K562 (cell line): ENCODE results near the gene KIF24. TPM values are rescaled to one million over a fixed set of nuclear protein-coding genes. Genes with fewer than 3 reads are reported as not detected.

Experiments
- ATAC-seq: fragments of 200-7000 bp; cut with Tn5 transposase; 3 replicates; pipeline ENCODE4 v1.9.1; 2020; ENCODE audit warnings: moderate library complexity
- BruUV-seq: library from RNA; stranded (reverse); fragments of 400-500 nt; replicated peaks from 2 replicates; lab custom pipeline; 2021; lab: Mats Ljungman, UMichigan
- CTCF ChIA-PET: fragments of 300-600 bp; formaldehyde crosslinking; extraction: SDS; loops from one replicate; lab custom pipeline; 2021; ENCODE audit warnings: low intra/inter-chr PET ratio; lab: Yijun Ruan, JAX
- POLR2A ChIA-PET: fragments of 300-600, 350-650 bp; sonication (Branson Sonifier 250); formaldehyde crosslinking; extraction: SDS; loops from one replicate; lab custom pipeline; 2021; ENCODE audit warnings: antibody characterized with exemption, inconsistent platforms; lab: Yijun Ruan, JAX
- DNase-seq, 4 experiments: peaks; one replicate each; pipeline versions ENCODE4 v3.0.0 to v3.0.0-alpha.2; 2011 to 2018; ENCODE audit warnings: low spot score in 3 of 4, mixed read lengths in 3 of 4; ENCODE audit errors: extremely low read depth in 1 of 4
- FAIRE-seq: peaks from 2 replicates; lab custom pipeline; 2011; peaks lifted over from hg19 to GRCh38; lab: Jason Lieb, UNC
- H2AFZ ChIP-seq: 2 replicates; pipeline ENCODE4 v1.6.0; 2011; ENCODE audit warnings: low read depth, low read length, control low read depth, inconsistent platforms
- H3K27ac ChIP-seq: fragments of 200-600 bp; 3 replicates; pipeline ENCODE4 v1.8.0; 2011; ENCODE audit warnings: low read depth, mild to moderate bottlenecking, control low read depth, inconsistent platforms, low read length, moderate library complexity, mixed read lengths; ENCODE audit errors: extremely low read depth
- H3K27me3 ChIP-seq, 2 experiments: fragments of 300-600 bp in 1 of 2; 2 replicates in 1 of 2; 3 replicates in 1 of 2; pipeline versions ENCODE4 v1.6.0 to v1.8.0; 2011; ENCODE audit warnings: inconsistent platforms in 2 of 2, low read length in 2 of 2, mild to moderate bottlenecking in 1 of 2, mixed read lengths in 1 of 2, moderate library complexity in 1 of 2; ENCODE audit not compliant: control insufficient read depth in 2 of 2, insufficient read depth in 2 of 2
- H3K36me3 ChIP-seq: fragments of 300-600 bp; 3 replicates; pipeline ENCODE4 v1.8.0; 2011; ENCODE audit warnings: mild to moderate bottlenecking, low read length, inconsistent platforms; ENCODE audit not compliant: control insufficient read depth, insufficient read depth
- H3K4me1 ChIP-seq, 2 experiments: fragments of 200-600 bp in 1 of 2; replicated peaks in 1 of 2; 2 replicates in 1 of 2; 3 replicates in 1 of 2; pipeline versions ENCODE4 v1.5.1 to v1.8.0; 2011; ENCODE audit warnings: inconsistent platforms in 2 of 2, low read length in 2 of 2, mild to moderate bottlenecking in 1 of 2, mixed read lengths in 1 of 2, moderate library complexity in 1 of 2; ENCODE audit not compliant: control insufficient read depth in 2 of 2, insufficient read depth in 2 of 2
- H3K4me2 ChIP-seq: 2 replicates; pipeline ENCODE4 v1.6.1; 2011; ENCODE audit warnings: low read length, control low read depth, inconsistent platforms, mixed read lengths; ENCODE audit not compliant: insufficient read depth
- H3K4me3 ChIP-seq: fragments of 200-600 bp; sonication (generic), shearing (Covaris generic); 2 replicates; pipeline ENCODE4 v1.5.1; 2016; ENCODE audit warnings: control low read depth, inconsistent platforms
- H3K79me2 ChIP-seq: fragments of 200-600 bp; 3 replicates; pipeline ENCODE4 v1.8.0; 2011; ENCODE audit warnings: low read length, inconsistent platforms; ENCODE audit not compliant: control insufficient read depth, insufficient read depth
- H3K9ac ChIP-seq, 2 experiments: 2 replicates each; pipeline versions ENCODE4 v1.6.0 to v1.6.1; 2011; ENCODE audit warnings: low read depth in 2 of 2, low read length in 2 of 2, control low read depth in 1 of 2, inconsistent platforms in 1 of 2, mild to moderate bottlenecking in 1 of 2, mixed read lengths in 1 of 2; ENCODE audit not compliant: insufficient read depth in 1 of 2
- H3K9me1 ChIP-seq: one replicate; pipeline ENCODE4 v1.6.0; 2011; ENCODE audit warnings: inconsistent platforms, mild to moderate bottlenecking, low read length, moderate library complexity; ENCODE audit not compliant: control insufficient read depth, insufficient read depth
- H3K9me3 ChIP-seq: replicated peaks from 2 replicates; pipeline ENCODE4 v1.5.1; 2011; ENCODE audit warnings: low read depth, low read length, inconsistent platforms; ENCODE audit not compliant: control insufficient read depth, insufficient read depth
- H4K20me1 ChIP-seq: replicated peaks from 2 replicates; pipeline ENCODE4 v1.6.1; 2011; ENCODE audit warnings: low read length, inconsistent platforms, mixed read lengths; ENCODE audit not compliant: control insufficient read depth, insufficient read depth
- BRD4 ChIP-seq: fragments of 200-600 bp; sonication (generic); IDR thresholded peaks from 2 replicates; pipeline ENCODE4 v1.6.1; 2017; ENCODE audit warnings: inconsistent platforms
- ETV1 ChIP-seq: fragments of 450-650 bp; conservative IDR thresholded peaks from 2 replicates; pipeline ENCODE4 v1.6.1; 2016; ENCODE audit warnings: missing genetic modification characterization, control low read depth, low read depth, missing compliant biosample characterization
- FOXA1 ChIP-seq: fragments of 450-650 bp; IDR thresholded peaks from 2 replicates; pipeline ENCODE4 v1.6.1; 2016; ENCODE audit warnings: mild to moderate bottlenecking, borderline replicate concordance
- HIVEP1 ChIP-seq: fragments of 250-450 bp; sonication (Bioruptor Pico); IDR thresholded peaks from 2 replicates; pipeline ENCODE4 v1.4.0; 2020; ENCODE audit warnings: mild to moderate bottlenecking
- HLTF ChIP-seq: fragments of 450-650 bp; IDR thresholded peaks from 2 replicates; pipeline ENCODE4 v1.6.1; 2016
- KAT7 ChIP-seq: sonication (generic); formaldehyde crosslinking; IDR thresholded peaks from 2 replicates; pipeline ENCODE4 v1.8.0; 2022; ENCODE audit warnings: missing genetic modification reagents, mild to moderate bottlenecking, borderline replicate concordance
- KDM1A ChIP-seq, 2 experiments: fragments of 450-650 bp; IDR thresholded peaks; 2 replicates each; pipeline ENCODE4 v1.6.1; 2016; ENCODE audit warnings: mild to moderate bottlenecking in 2 of 2
- MECOM ChIP-seq: fragments of 250-450 bp; sonication (Bioruptor Pico); IDR thresholded peaks from 2 replicates; pipeline ENCODE4 v1.8.0; 2022; ENCODE audit warnings: inconsistent platforms
- NR1H2 ChIP-seq: sonication (generic); formaldehyde crosslinking; IDR thresholded peaks from 2 replicates; pipeline ENCODE4 v1.4.0; 2020; ENCODE audit warnings: mild to moderate bottlenecking, missing genetic modification reagents
- NR3C1 ChIP-seq: sonication (generic); formaldehyde crosslinking; IDR thresholded peaks from 2 replicates; pipeline ENCODE4 v1.8.1; 2022; ENCODE audit warnings: missing genetic modification reagents
- POLR2G ChIP-seq: fragments of 200-400 bp; formaldehyde crosslinking; IDR thresholded peaks from 2 replicates; pipeline ENCODE4 v1.6.1; 2017; ENCODE audit warnings: low read depth, mild to moderate bottlenecking, antibody characterized with exemption, low read length, moderate library complexity
- RHOXF2B ChIP-seq: fragments of 250-450 bp; sonication (Bioruptor Pico); conservative IDR thresholded peaks from 2 replicates; pipeline ENCODE4 v1.5.1; 2021
- SIN3B ChIP-seq: fragments of 450-650 bp; IDR thresholded peaks from 2 replicates; pipeline ENCODE4 v1.6.1; 2017; ENCODE audit warnings: low read depth, mild to moderate bottlenecking, moderate library complexity
- XRCC3 ChIP-seq: fragments of 450-650 bp; IDR thresholded peaks from 2 replicates; pipeline ENCODE4 v1.6.1; 2017; ENCODE audit warnings: mild to moderate bottlenecking, moderate library complexity
- ZNF134 ChIP-seq: fragments of 250-450 bp; sonication (Bioruptor Pico); conservative IDR thresholded peaks from 2 replicates; pipeline ENCODE4 v1.4.0; 2020
- ZNF444 ChIP-seq: fragments of 250-450 bp; sonication (Bioruptor Pico); IDR thresholded peaks from 2 replicates; pipeline ENCODE4 v1.4.0; 2020; ENCODE audit warnings: mild to moderate bottlenecking, moderate library complexity
- WGBS: fragments of 100-300 bp; shearing (Covaris generic); methylation state at CpG from one replicate; pipeline ENCODE4 v1.1.6; 2016; ENCODE audit warnings: low coverage, mixed read lengths; ENCODE audit not compliant: insufficient coverage; ENCODE audit errors: missing lambda C conversion rate; 5-methylcytosine and 5-hydroxymethylcytosine counted together
- in situ Hi-C: fragments of 300-500 bp; cut with MboI; formaldehyde crosslinking; loops from 4 replicates; pipeline ENCODE4 v1.15.0; 2018; ENCODE audit warnings: inconsistent platforms, mixed read lengths
- intact Hi-C: fragments of 100-400 bp; cut with micrococcal nuclease; formaldehyde crosslinking; loops from 2 replicates; pipeline ENCODE4 v1.14.2; 2022
- polyA plus RNA-seq, 8 experiments: library from polyadenylated mRNA; depleted of rRNA in 4 of 8; stranded (reverse) in 5 of 8; unstranded in 3 of 8; fragments of >200 nt; fragmentation: Nextera tagmentation in 2 of 8; fragmentation: Illumina TruSeq in 1 of 8; extraction: Ambion mirVana in 2 of 8; extraction: Trizol in 1 of 8; gene quantifications; 2 replicates each; pipeline versions ENCODE4 v1.2.1 to v1.2.3, GENCODE V29; 2011 to 2014; ENCODE audit warnings: inconsistent platforms in 1 of 8, missing spikeins in 1 of 8
- total RNA-seq, 7 experiments: library from RNA; depleted of rRNA in 6 of 7; stranded (reverse); fragments of >200 nt in 6 of 7; fragmentation: Illumina TruSeq in 2 of 7; extraction: Trizol in 2 of 7; gene quantifications; 2 replicates each; pipeline versions ENCODE4 v1.2.1 to v1.2.3, GENCODE V29; 2011 to 2021; ENCODE audit warnings: low replicate concordance in 1 of 7
- TF ChIP-seq, protein P1 (sequence below): fragments of 250-450 bp; sonication (Bioruptor Pico); IDR thresholded peaks from 2 replicates; pipeline ENCODE4 v1.6.1; 2021; ENCODE audit warnings: mild to moderate bottlenecking
- TF ChIP-seq, protein P2 (sequence below): fragments of 450-650 bp; formaldehyde crosslinking; conservative IDR thresholded peaks from 2 replicates; pipeline ENCODE4 v1.4.0; 2022; ENCODE audit warnings: mild to moderate bottlenecking, missing genetic modification characterization
- TF ChIP-seq, protein P3 (sequence below): sonication (generic); formaldehyde crosslinking; IDR thresholded peaks from 2 replicates; pipeline ENCODE4 v1.8.0; 2022; ENCODE audit warnings: mild to moderate bottlenecking, missing genetic modification reagents, borderline replicate concordance
- TF ChIP-seq, protein P4 (sequence below): fragments of 450-650 bp; formaldehyde crosslinking; IDR thresholded peaks from 2 replicates; pipeline ENCODE4 v1.4.0; 2020; ENCODE audit warnings: mild to moderate bottlenecking

The KIF24 gene
- total and polyA plus RNA-seq, 9 of the 15 experiments (the other 6 are each of a cell fraction or from before 2014, with no cell fraction given) = 0.63 to 5.8 (median 4.4) TPM

DNA sequence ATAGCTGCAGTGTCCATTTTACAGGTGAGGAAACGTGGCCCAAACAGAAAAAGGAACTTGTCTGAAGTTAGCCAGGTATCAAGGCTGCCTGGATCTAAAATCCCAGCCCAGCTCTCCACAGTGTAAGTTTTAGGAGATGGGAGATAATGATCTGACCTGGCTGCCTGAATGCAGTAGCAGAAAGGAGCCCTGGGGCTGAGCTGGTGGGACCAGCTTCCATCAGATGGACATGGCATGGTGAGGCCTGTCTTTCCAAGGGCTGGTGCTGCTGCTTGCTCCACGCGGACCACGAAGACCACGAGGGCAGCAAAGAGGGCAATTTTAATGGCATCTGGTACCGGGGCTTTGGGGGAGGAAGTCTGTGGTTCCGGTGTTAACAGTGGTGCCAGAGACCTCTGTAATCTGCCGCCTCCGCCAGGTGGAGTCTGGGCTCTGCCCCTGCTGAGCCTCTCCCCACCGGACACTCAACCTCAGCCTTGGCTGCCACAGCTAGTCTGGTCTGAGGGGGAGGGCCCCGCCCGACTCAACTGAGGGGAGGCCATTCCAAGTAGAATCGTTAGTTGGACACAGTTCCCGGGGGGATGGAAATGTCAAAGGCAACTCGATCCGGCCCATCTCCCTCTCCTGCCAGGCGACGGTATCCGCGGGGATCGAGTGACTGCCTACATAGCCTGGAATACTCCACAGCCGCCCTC lies 47.0 kb upstream of the KIF24 start:
- POLR2A ChIA-PET = interaction anchor here (0.6 to 1.8 kb wide), 4 partner anchors 42 to 63 kb away, joined by 3 to 6 read pairs (median 3); no protein-coding TSS in a partner anchor
- H3K79me2 ChIP-seq = no peaks in the 10 kb centered on the region
- WGBS = 21% methylated on average over 18 of the region's 22 CpGs
- CTCF ChIA-PET = no interaction called here
- no peaks in the 10 kb centered on the region for H3K36me3 ChIP-seq
- H3K9ac ChIP-seq = peak overlapping the region; percentile 29 to 91; a peak in 3 of 4 replicates
- in situ Hi-C loops (no loop called here), intact Hi-C loops (no loop called here)
- no peaks in the 10 kb centered on the region for H3K27me3 ChIP-seq
- FAIRE-seq = no peak
- H2AFZ ChIP-seq = peak overlapping the region; percentile 78
- H3K9me3 ChIP-seq = no peaks in the 10 kb centered on the region
- H3K4me1 ChIP-seq = peaks cover 8 to 35% of the 10 kb centered on the region in 2 experiments; a peak in 4 of 5 replicates
- peak overlapping the region; percentile 45 for H3K4me3 ChIP-seq
- H4K20me1 ChIP-seq = no peaks in the 10 kb centered on the region
- DNase-seq = peak; percentile 42 to 51 (median 48)
- no peaks in the 10 kb centered on the region for H3K9me1 ChIP-seq
- H3K27ac ChIP-seq = no peak overlapping the region
- TSS peak; percentile 71 for BruUV-seq
- peak overlapping the region; percentile 81 for H3K4me2 ChIP-seq
- ATAC-seq = peak; percentile 34
- TF ChIP-seq HIVEP1 (CRISPR knock-in tag) (no peak), FOXA1 (no peak), SIN3B (no peak), MECOM (CRISPR knock-in tag) (no peak), ZNF444 (no peak), BRD4 (no peak), XRCC3 (no peak), POLR2G (no peak), RHOXF2B (no peak), ETV1 (peak; percentile 49), HLTF (no peak), KDM1A (IDR thresholded peaks at IDR 0.05) (no peak), NR3C1 (no peak), ZNF134 (peak; percentile 79), NR1H2 (no peak), KAT7 (CRISPR knock-in tag) (no peak)
- TF ChIP-seq, protein P1, sequence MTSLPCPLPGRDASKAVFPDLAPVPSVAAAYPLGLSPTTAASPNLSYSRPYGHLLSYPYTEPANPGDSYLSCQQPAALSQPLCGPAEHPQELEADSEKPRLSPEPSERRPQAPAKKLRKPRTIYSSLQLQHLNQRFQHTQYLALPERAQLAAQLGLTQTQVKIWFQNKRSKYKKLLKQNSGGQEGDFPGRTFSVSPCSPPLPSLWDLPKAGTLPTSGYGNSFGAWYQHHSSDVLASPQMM (CRISPR knock-in tag) = no peak
- TF ChIP-seq, protein P2, sequence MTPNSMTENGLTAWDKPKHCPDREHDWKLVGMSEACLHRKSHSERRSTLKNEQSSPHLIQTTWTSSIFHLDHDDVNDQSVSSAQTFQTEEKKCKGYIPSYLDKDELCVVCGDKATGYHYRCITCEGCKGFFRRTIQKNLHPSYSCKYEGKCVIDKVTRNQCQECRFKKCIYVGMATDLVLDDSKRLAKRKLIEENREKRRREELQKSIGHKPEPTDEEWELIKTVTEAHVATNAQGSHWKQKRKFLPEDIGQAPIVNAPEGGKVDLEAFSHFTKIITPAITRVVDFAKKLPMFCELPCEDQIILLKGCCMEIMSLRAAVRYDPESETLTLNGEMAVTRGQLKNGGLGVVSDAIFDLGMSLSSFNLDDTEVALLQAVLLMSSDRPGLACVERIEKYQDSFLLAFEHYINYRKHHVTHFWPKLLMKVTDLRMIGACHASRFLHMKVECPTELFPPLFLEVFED (CRISPR knock-in tag) = no peak
- TF ChIP-seq, protein P3, sequence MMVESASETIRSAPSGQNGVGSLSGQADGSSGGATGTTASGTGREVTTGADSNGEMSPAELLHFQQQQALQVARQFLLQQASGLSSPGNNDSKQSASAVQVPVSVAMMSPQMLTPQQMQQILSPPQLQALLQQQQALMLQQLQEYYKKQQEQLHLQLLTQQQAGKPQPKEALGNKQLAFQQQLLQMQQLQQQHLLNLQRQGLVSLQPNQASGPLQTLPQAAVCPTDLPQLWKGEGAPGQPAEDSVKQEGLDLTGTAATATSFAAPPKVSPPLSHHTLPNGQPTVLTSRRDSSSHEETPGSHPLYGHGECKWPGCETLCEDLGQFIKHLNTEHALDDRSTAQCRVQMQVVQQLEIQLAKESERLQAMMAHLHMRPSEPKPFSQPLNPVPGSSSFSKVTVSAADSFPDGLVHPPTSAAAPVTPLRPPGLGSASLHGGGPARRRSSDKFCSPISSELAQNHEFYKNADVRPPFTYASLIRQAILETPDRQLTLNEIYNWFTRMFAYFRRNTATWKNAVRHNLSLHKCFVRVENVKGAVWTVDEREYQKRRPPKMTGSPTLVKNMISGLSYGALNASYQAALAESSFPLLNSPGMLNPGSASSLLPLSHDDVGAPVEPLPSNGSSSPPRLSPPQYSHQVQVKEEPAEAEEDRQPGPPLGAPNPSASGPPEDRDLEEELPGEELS (CRISPR knock-in tag) = no peak
- TF ChIP-seq, protein P4, sequence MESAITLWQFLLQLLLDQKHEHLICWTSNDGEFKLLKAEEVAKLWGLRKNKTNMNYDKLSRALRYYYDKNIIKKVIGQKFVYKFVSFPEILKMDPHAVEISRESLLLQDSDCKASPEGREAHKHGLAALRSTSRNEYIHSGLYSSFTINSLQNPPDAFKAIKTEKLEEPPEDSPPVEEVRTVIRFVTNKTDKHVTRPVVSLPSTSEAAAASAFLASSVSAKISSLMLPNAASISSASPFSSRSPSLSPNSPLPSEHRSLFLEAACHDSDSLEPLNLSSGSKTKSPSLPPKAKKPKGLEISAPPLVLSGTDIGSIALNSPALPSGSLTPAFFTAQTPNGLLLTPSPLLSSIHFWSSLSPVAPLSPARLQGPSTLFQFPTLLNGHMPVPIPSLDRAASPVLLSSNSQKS (CRISPR knock-in tag) = no peak
